Hepatocyte (in vitro differentiated cells): Measurements from ENCODE around the gene CBX5. TPM values are rescaled to one million over a fixed set of nuclear protein-coding genes. Genes with fewer than 3 reads are reported as not detected.

Experiments
- DNase-seq: peaks from one replicate; pipeline ENCODE4 v3.0.0-alpha.2; 2016; ENCODE audit warnings: low spot score
- H2AFZ ChIP-seq: fragments of 200-600 bp; sonication (generic); 2 replicates; pipeline ENCODE4 v1.6.0; 2016; ENCODE audit warnings: antibody characterized with exemption, mild to moderate bottlenecking
- H3K27ac ChIP-seq: fragments of 200-600 bp; sonication (generic); 2 replicates; pipeline ENCODE4 v1.5.1; 2016; ENCODE audit warnings: mild to moderate bottlenecking
- H3K27me3 ChIP-seq: fragments of 200-600 bp; sonication (generic); 2 replicates; pipeline ENCODE4 v1.6.1; 2016
- H3K36me3 ChIP-seq: fragments of 200-600 bp; sonication (generic); replicated peaks from 2 replicates; pipeline ENCODE4 v1.5.1; 2016; ENCODE audit warnings: low read depth; ENCODE audit not compliant: insufficient read depth
- H3K4me1 ChIP-seq: fragments of 200-600 bp; sonication (generic); 2 replicates; pipeline ENCODE4 v1.5.1; 2016; ENCODE audit warnings: mild to moderate bottlenecking, moderate library complexity; ENCODE audit not compliant: insufficient read depth
- H3K4me2 ChIP-seq: fragments of 200-600 bp; sonication (generic); 2 replicates; pipeline ENCODE4 v1.6.0; 2016
- H3K4me3 ChIP-seq: fragments of 200-600 bp; sonication (generic); 2 replicates; pipeline ENCODE4 v1.5.1; 2016; ENCODE audit warnings: mild to moderate bottlenecking
- H3K79me2 ChIP-seq: fragments of 200-600 bp; sonication (generic); 2 replicates; pipeline ENCODE4 v1.6.0; 2017; ENCODE audit warnings: mild to moderate bottlenecking
- H3K9me2 ChIP-seq: fragments of 200-600 bp; sonication (generic); replicated peaks from 2 replicates; pipeline ENCODE4 v1.6.0; 2017; ENCODE audit warnings: mild to moderate bottlenecking; ENCODE audit not compliant: insufficient read depth
- H3K9me3 ChIP-seq: fragments of 200-600 bp; sonication (generic); 2 replicates; pipeline ENCODE4 v1.5.1; 2016; ENCODE audit warnings: low read depth, mild to moderate bottlenecking
- H4K20me1 ChIP-seq: fragments of 200-600 bp; sonication (generic); 2 replicates; pipeline ENCODE4 v1.6.0; 2016; ENCODE audit warnings: mild to moderate bottlenecking; ENCODE audit not compliant: insufficient read depth, poor library complexity, severe bottlenecking
- EZH2 ChIP-seq: fragments of 200-600 bp; sonication (generic); IDR thresholded peaks from 2 replicates; pipeline ENCODE4 v1.6.1; 2016; ENCODE audit warnings: antibody characterized with exemption, mild to moderate bottlenecking, borderline replicate concordance
- EZH2phosphoT487 ChIP-seq: fragments of 200-600 bp; sonication (generic); IDR thresholded peaks from one replicate; pipeline ENCODE4 v1.6.1; 2018; ENCODE audit warnings: antibody characterized with exemption, mild to moderate bottlenecking, low read depth, moderate library complexity; ENCODE audit not compliant: unreplicated experiment, severe bottlenecking
- whole genome bisulfite sequencing: methylation state at CpG from one replicate; pipeline ENCODE4 v1.1.6; 2016; ENCODE audit warnings: low lambda C conversion rate; ENCODE audit errors: missing lambda C conversion rate; 5-methylcytosine and 5-hydroxymethylcytosine counted together
- polyA plus RNA-seq: library from polyadenylated mRNA; unstranded; fragments of >200 nt; fragmentation: Nextera tagmentation; extraction: Ambion mirVana; gene quantifications from 2 replicates; pipeline ENCODE4 v1.2.1, GENCODE V29; 2016
- total RNA-seq: library from RNA; depleted of rRNA; stranded (reverse); fragments of >200 nt; gene quantifications from 2 replicates; pipeline ENCODE4 v1.2.3, GENCODE V29; 2014
- TF ChIP-seq, protein P1 (sequence below): fragments of 200-600 bp; sonication (generic); IDR thresholded peaks from 2 replicates; pipeline ENCODE4 v1.5.1; 2016; ENCODE audit warnings: antibody characterized with exemption, mild to moderate bottlenecking; ENCODE audit not compliant: poor library complexity

Gene CBX5
- total and polyA plus RNA-seq, 2 experiments from 2014 or later = 21.9 to 60.1 TPM

DNA sequence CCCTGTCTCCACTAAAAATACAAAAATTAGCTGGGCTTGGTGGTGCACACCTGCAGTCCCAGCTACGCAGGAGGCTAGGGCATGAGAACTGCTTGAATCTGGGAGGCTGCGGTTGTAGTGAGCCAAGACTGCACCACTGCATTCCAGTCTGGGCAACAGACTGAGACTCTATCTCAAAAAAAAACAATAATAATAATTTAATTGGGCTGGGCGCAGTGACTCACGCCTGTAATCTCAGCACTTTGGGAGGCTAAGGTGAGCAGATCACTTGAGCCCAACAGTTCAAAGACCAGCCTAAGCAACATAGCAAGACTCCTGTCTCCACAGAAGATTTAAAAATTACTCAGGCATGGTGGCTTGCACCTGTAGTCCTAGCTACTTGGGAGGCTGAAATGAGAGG is 26.7 kb downstream of the CBX5 start:
- H3K36me3 ChIP-seq = no peaks in the 10 kb centered on the region
- peaks cover 62% of the 10 kb centered on the region for H3K79me2 ChIP-seq
- H3K27ac ChIP-seq = no peak overlapping the region
- H3K9me2 ChIP-seq = no peaks in the 10 kb centered on the region
- H2AFZ ChIP-seq = no peak overlapping the region
- no peaks in the 10 kb centered on the region for H3K9me3 ChIP-seq
- peaks cover 2% of the 10 kb centered on the region for H3K4me1 ChIP-seq
- TF ChIP-seq, protein P1, sequence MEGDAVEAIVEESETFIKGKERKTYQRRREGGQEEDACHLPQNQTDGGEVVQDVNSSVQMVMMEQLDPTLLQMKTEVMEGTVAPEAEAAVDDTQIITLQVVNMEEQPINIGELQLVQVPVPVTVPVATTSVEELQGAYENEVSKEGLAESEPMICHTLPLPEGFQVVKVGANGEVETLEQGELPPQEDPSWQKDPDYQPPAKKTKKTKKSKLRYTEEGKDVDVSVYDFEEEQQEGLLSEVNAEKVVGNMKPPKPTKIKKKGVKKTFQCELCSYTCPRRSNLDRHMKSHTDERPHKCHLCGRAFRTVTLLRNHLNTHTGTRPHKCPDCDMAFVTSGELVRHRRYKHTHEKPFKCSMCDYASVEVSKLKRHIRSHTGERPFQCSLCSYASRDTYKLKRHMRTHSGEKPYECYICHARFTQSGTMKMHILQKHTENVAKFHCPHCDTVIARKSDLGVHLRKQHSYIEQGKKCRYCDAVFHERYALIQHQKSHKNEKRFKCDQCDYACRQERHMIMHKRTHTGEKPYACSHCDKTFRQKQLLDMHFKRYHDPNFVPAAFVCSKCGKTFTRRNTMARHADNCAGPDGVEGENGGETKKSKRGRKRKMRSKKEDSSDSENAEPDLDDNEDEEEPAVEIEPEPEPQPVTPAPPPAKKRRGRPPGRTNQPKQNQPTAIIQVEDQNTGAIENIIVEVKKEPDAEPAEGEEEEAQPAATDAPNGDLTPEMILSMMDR = no peak
- TF ChIP-seq EZH2phosphoT487 = no peak
- TF ChIP-seq EZH2 = no peak
- WGBS = 97% methylated on average over 4 of the region's 4 CpGs
- no peaks in the 10 kb centered on the region for H4K20me1 ChIP-seq
- DNase-seq = no peak
- H3K27me3 ChIP-seq = no peaks in the 10 kb centered on the region
- no peak overlapping the region for H3K4me2 ChIP-seq
- no peak overlapping the region for H3K4me3 ChIP-seq

DNA sequence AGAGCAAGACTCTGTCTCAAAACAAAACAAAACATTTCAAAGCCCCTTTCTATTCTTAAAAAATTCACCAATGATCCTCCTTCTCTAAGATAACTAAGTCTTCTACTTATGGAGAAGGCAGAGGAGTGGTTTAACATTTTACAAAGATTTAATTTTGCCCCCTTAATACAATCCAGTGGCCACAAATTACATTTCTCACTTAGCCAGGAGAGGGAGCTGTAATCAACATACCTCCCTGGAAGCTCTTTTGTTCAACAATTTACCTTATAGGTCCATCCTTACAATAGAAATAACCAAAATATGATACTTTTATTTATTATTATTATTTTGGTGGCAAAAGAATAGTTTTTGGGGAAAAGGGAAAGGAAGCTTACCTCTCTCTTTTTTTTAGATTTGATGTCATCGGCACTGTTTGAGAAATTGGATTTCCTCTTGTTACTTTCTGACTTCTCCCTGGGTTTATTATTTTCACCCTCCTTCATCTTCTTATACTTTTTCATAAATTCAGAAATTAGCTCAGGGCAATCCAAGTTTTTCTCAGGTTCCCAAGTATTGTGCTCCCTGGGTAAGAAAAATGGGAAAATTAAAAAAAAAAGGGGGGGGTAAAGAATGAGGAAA is 28.1 kb downstream of the CBX5 start:
- no peaks in the 10 kb centered on the region for H3K9me2 ChIP-seq
- H4K20me1 ChIP-seq = no peaks in the 10 kb centered on the region
- H3K4me3 ChIP-seq = no peak overlapping the region
- no peak overlapping the region for H3K27ac ChIP-seq
- no peak overlapping the region for H3K4me2 ChIP-seq
- peak; percentile 50 for DNase-seq
- H3K4me1 ChIP-seq = no peaks in the 10 kb centered on the region
- TF ChIP-seq EZH2 = no peak
- TF ChIP-seq EZH2phosphoT487 = no peak
- TF ChIP-seq, protein P1 = peak; percentile 66
- peaks cover 47% of the 10 kb centered on the region for H3K79me2 ChIP-seq
- 100% methylated on average over 1 of the region's 1 CpG for WGBS
- H3K36me3 ChIP-seq = no peaks in the 10 kb centered on the region
- no peaks in the 10 kb centered on the region for H3K9me3 ChIP-seq
- H2AFZ ChIP-seq = no peak overlapping the region
- no peaks in the 10 kb centered on the region for H3K27me3 ChIP-seq

DNA sequence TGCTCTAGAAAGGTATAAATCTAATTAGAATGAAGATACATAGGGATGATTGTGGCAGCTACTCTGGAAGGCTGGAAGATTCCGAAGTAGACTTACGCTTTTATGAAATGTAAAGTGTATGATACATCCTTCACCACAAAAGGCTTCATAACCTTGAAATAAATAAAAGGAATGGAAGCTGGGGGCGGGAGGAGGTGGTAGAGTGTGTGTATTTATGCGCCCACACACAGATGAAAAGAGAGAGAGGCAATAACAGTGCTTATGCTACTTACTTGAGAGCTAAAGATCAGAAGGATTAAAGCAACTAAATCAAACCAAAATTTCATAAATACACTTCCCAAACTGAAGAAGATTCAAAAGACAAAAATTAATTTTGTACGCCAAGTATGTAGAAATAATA is 30.4 kb downstream of the CBX5 start:
- Histone ChIP-seq H3K36me3 (no peaks in the 10 kb centered on the region), H3K79me2 (peaks cover 32% of the 10 kb centered on the region), H3K27ac (no peak overlapping the region), H3K4me2 (no peak overlapping the region), H3K4me1 (no peaks in the 10 kb centered on the region), H3K9me3 (no peaks in the 10 kb centered on the region), H3K9me2 (no peaks in the 10 kb centered on the region), H2AFZ (no peak overlapping the region), H4K20me1 (no peaks in the 10 kb centered on the region), H3K27me3 (no peaks in the 10 kb centered on the region), H3K4me3 (no peak overlapping the region)
- TF ChIP-seq, protein P1 = no peak
- 98% methylated on average over 5 of the region's 5 CpGs for WGBS
- no peak for DNase-seq
